ENCODE data around the gene LOXL4.
"Not testable (repeated sequence)": the region's sequence is repeated elsewhere in the genome, so short reads cannot be mapped to it uniquely, and the experiment has no call there.

Gene LOXL4

GRCh38 chr10:98240524-98240923 lies 27.5 kb downstream of the LOXL4 start:
- DNase-seq, result no peak

- no peak for DNase-seq
These were observed 29.6 kb downstream of the LOXL4 start for GRCh38 chr10:98238391-98238790.

GRCh38 chr10:98236862-98237261 lies 31.1 kb downstream of the LOXL4 start:
- DNase-seq, result no peak

GRCh38 chr10:98235846-98236245 lies 32.1 kb downstream of the LOXL4 start:
- DNase-seq, result no peak

GRCh38 chr10:98231417-98231816 lies 36.6 kb downstream of the LOXL4 start:
- peak; percentile 32 to 46 (median 37) for DNase-seq

- peak; percentile 17 to 42 (median 20) for DNase-seq
These were observed 39.7 kb downstream of the LOXL4 start for GRCh38 chr10:98228266-98228665.

GRCh38 chr10:98227713-98228112 lies 40.3 kb downstream of the LOXL4 start:
- DNase-seq, result not testable (repeated sequence)

GRCh38 chr10:98226508-98227144 lies 41.4 kb downstream of the LOXL4 start:
- DNase-seq, result no peak

GRCh38 chr10:98224996-98225395 lies 43.0 kb downstream of the LOXL4 start:
- no peak for DNase-seq

GRCh38 chr10:98224509-98224908 lies 43.5 kb downstream of the LOXL4 start:
- no peak for DNase-seq

- DNase-seq, result no peak
These were observed 44.1 kb downstream of the LOXL4 start for GRCh38 chr10:98223874-98224273.

- DNase-seq, result peak; percentile 15 to 46 (median 37)
These were observed 50.2 kb downstream of the LOXL4 start for GRCh38 chr10:98217801-98218200.

- no peak for DNase-seq
These were observed 52.6 kb downstream of the LOXL4 start for GRCh38 chr10:98215373-98215772.

GRCh38 chr10:98213740-98214139 lies 54.3 kb downstream of the LOXL4 start:
- DNase-seq, result no peak

- no peak for DNase-seq
These were observed 55.8 kb downstream of the LOXL4 start for GRCh38 chr10:98212196-98212595.

GRCh38 chr10:98209441-98209840 lies 58.6 kb downstream of the LOXL4 start:
- DNase-seq, result no peak

- DNase-seq, result no peak
These were observed 59.1 kb downstream of the LOXL4 start for GRCh38 chr10:98208925-98209324.

- DNase-seq, result no peak
These were observed 62.6 kb downstream of the LOXL4 start for GRCh38 chr10:98205351-98205750.

- no peak for DNase-seq
These were observed 65.6 kb downstream of the LOXL4 start for GRCh38 chr10:98202378-98202777.

- DNase-seq, result no peak
These were observed 66.2 kb downstream of the LOXL4 start for GRCh38 chr10:98201760-98202159.
